CD14-positive monocyte (primary cell): ENCODE measurements around the gene SRP14. TPM values are rescaled to one million over a fixed set of nuclear protein-coding genes. Genes with fewer than 3 reads are reported as not detected.

Experiments
- DNase-seq, 3 donors: peaks; one replicate each; pipeline ENCODE4 v3.0.0-alpha.2; 2011 to 2022
- H2AFZ ChIP-seq: 2 replicates; pipeline ENCODE4 v1.6.0; 2012; ENCODE audit warnings: mild to moderate bottlenecking, low read depth, low read length, inconsistent platforms; ENCODE audit not compliant: insufficient read depth, poor library complexity, severe bottlenecking
- H3K27ac ChIP-seq, 2 donors: 1 replicate in 1 of 2; 2 replicates in 1 of 2; pipeline ENCODE4 v1.5.1; 2012 to 2013; ENCODE audit warnings: low read length in 2 of 2, control low read depth in 1 of 2, inconsistent platforms in 1 of 2, low read depth in 1 of 2, mild to moderate bottlenecking in 1 of 2
- H3K27me3 ChIP-seq, 2 donors: one replicate each; pipeline versions ENCODE4 v1.6.0 to v1.6.1; 2011 to 2013; ENCODE audit warnings: low read length in 2 of 2; ENCODE audit not compliant: control insufficient read depth in 2 of 2, insufficient read depth in 2 of 2
- H3K36me3 ChIP-seq, 2 donors: replicated peaks in 1 of 2; 1 replicate in 1 of 2; 2 replicates in 1 of 2; pipeline versions ENCODE4 v1.5.1 to v1.6.1; 2012 to 2013; ENCODE audit warnings: low read length in 2 of 2, control low read depth in 1 of 2, inconsistent platforms in 1 of 2, mild to moderate bottlenecking in 1 of 2; ENCODE audit not compliant: insufficient read depth in 2 of 2, control insufficient read depth in 1 of 2
- H3K4me1 ChIP-seq, 2 donors: 1 replicate in 1 of 2; 2 replicates in 1 of 2; pipeline versions ENCODE4 v1.5.1 to v1.6.1; 2012 to 2013; ENCODE audit warnings: low read length in 2 of 2, control low read depth in 1 of 2, inconsistent platforms in 1 of 2, mild to moderate bottlenecking in 1 of 2, moderate library complexity in 1 of 2; ENCODE audit not compliant: insufficient read depth in 2 of 2, control insufficient read depth in 1 of 2
- H3K4me2 ChIP-seq: replicated peaks from 2 replicates; pipeline ENCODE3; 2012; ENCODE audit warnings: low read length, moderate library complexity, mild to moderate bottlenecking; ENCODE audit not compliant: poor library complexity, severe bottlenecking; ENCODE audit errors: extremely low read depth
- H3K4me3 ChIP-seq, 3 experiments: fragments of 200-600 bp in 1 of 3; sonication (generic) in 1 of 3; replicated peaks in 1 of 3; 1 replicate in 2 of 3; 2 replicates in 1 of 3; pipeline ENCODE4 v1.5.1; 2011 to 2013; ENCODE audit warnings: low read length in 3 of 3, mild to moderate bottlenecking in 3 of 3, control low read depth in 2 of 3, low read depth in 2 of 3, inconsistent platforms in 1 of 3, moderate library complexity in 1 of 3
- H3K79me2 ChIP-seq: 2 replicates; pipeline ENCODE4 v1.6.0; 2012; ENCODE audit warnings: mild to moderate bottlenecking, control low read depth, inconsistent platforms, low read length, moderate library complexity; ENCODE audit not compliant: insufficient read depth
- H3K9ac ChIP-seq: 2 replicates; pipeline ENCODE4 v1.6.0; 2017; ENCODE audit warnings: low read length, mild to moderate bottlenecking; ENCODE audit not compliant: insufficient read depth, poor library complexity, severe bottlenecking
- H3K9me3 ChIP-seq, 2 donors: replicated peaks in 1 of 2; 1 replicate in 1 of 2; 2 replicates in 1 of 2; pipeline versions ENCODE4 v1.5.1 to v1.6.1; 2012 to 2013; ENCODE audit warnings: low read length in 2 of 2, control low read depth in 1 of 2; ENCODE audit not compliant: control insufficient read depth in 1 of 2, insufficient read depth in 1 of 2
- H4K20me1 ChIP-seq: 2 replicates; pipeline ENCODE4 v1.6.0; 2012; ENCODE audit warnings: mild to moderate bottlenecking, low read length, control low read depth, moderate library complexity; ENCODE audit not compliant: insufficient read depth
- H3K27ac Mint-ChIP-seq, 7 donors: one replicate each; pipeline ENCODE4 v1.8.0; 2020; ENCODE audit warnings: mild to moderate bottlenecking in 7 of 7, mixed read lengths in 7 of 7, moderate library complexity in 6 of 7, inconsistent platforms in 2 of 7
- H3K27me3 Mint-ChIP-seq, 3 donors: one replicate each; pipeline ENCODE4 v1.8.0; 2021 to 2022; ENCODE audit warnings: low read depth in 3 of 3, mild to moderate bottlenecking in 3 of 3, mixed read lengths in 3 of 3, moderate library complexity in 3 of 3, inconsistent platforms in 1 of 3
- H3K36me3 Mint-ChIP-seq, 2 donors: one replicate each; pipeline ENCODE4 v1.8.0; 2020; ENCODE audit warnings: mixed read lengths in 2 of 2, inconsistent platforms in 1 of 2, mild to moderate bottlenecking in 1 of 2
- H3K4me1 Mint-ChIP-seq: one replicate; pipeline ENCODE4 v1.8.0; 2020; ENCODE audit warnings: mild to moderate bottlenecking, mixed read lengths
- H3K4me3 Mint-ChIP-seq, 2 donors: one replicate each; pipeline ENCODE4 v1.8.0; 2020; ENCODE audit warnings: mild to moderate bottlenecking in 2 of 2, mixed read lengths in 2 of 2, moderate library complexity in 1 of 2
- H3K9me3 Mint-ChIP-seq, 7 donors: one replicate each; pipeline ENCODE4 v1.8.0; 2020 to 2022; ENCODE audit warnings: mixed read lengths in 7 of 7, mild to moderate bottlenecking in 6 of 7, moderate library complexity in 6 of 7, inconsistent platforms in 2 of 7
- WGBS: methylation state at CpG from one replicate; pipeline ENCODE4 v1.1.5; 2013; ENCODE audit warnings: missing lambda C conversion rate; ENCODE audit not compliant: insufficient coverage; 5-methylcytosine and 5-hydroxymethylcytosine counted together
- intact Hi-C, 2 donors: fragments of 100-400 bp; cut with micrococcal nuclease; formaldehyde crosslinking; loops; one replicate each; pipeline versions ENCODE4 v1.15.0 to v1.15.1; 2023
- polyA plus RNA-seq, 3 donors: library from polyadenylated mRNA; depleted of rRNA in 1 of 3; unstranded in 2 of 3; stranded (reverse) in 1 of 3; fragments of 300-500 nt in 2 of 3; fragments of >200 nt in 1 of 3; fragmentation: Illumina TruSeq in 2 of 3; gene quantifications; 1 replicate in 2 of 3; 2 replicates in 1 of 3; pipeline ENCODE4 v1.2.3, GENCODE V29; 2012 to 2021
- TF ChIP-seq, protein P1 (sequence below): fragments of 200-600 bp; IDR thresholded peaks from one replicate; pipeline ENCODE4 v1.8.0; 2022; ENCODE audit warnings: antibody characterized with exemption, mild to moderate bottlenecking

Gene SRP14
- polyA plus RNA-seq, 3 donors, result 181 to 548 (median 525) TPM

DNA sequence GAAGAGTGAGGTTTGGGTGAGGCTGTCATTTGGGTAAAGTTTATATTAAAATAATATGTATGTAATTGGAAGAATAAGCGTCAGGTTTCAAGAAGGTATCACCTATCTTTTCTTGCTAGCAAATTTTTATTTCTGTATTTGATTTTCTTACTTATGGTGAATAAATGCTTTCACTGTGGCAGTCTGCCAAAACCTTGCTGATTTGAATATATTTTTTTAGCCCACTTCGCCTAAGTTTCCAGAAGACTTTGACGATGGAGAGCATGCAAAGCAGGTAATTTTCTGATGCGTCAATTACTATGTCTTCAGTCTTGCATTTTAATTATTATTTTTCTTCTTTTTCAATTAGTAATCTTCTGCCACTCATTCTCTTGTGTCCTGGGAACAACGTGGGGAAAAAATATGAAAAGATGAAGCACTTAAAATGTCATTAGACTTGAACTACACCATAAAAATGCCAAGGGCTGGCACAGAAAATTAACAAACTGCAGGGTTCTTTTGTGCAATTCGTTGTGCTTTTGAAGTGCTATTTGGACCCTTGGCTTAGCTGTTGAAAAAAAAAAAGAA is 40.4 kb downstream of the SRP14 start:
- H3K4me2 ChIP-seq, result no peak overlapping the region
- no peak overlapping the region for H3K27ac Mint-ChIP-seq

GRCh38 chr15:39997639-39998038 is 41.3 kb downstream of the SRP14 start:
- Mint-ChIP-seq H3K9me3 (no peaks in the 10 kb centered on the region), H3K4me1 (no peaks in the 10 kb centered on the region), H3K36me3 (peaks cover 64 to 79% of the 10 kb centered on the region in 2 donors), H3K4me3 (no peak overlapping the region), H3K27me3 (peaks cover 0 to 2% (median 0%) of the 10 kb centered on the region in 3 donors), H3K27ac (no peak overlapping the region)
- 100% methylated on average over 2 of the region's 6 CpGs for WGBS
- Histone ChIP-seq H2AFZ (no peak overlapping the region), H3K4me3 (no peak overlapping the region), H4K20me1 (no peaks in the 10 kb centered on the region), H3K9ac (no peak overlapping the region), H3K4me2 (no peak overlapping the region), H3K27ac (no peak overlapping the region), H3K36me3 (peaks cover 38 to 93% of the 10 kb centered on the region in 2 donors), H3K79me2 (no peaks in the 10 kb centered on the region), H3K9me3 (no peaks in the 10 kb centered on the region), H3K4me1 (no peaks in the 10 kb centered on the region), H3K27me3 (no peaks in the 10 kb centered on the region)
- TF ChIP-seq, protein P1, sequence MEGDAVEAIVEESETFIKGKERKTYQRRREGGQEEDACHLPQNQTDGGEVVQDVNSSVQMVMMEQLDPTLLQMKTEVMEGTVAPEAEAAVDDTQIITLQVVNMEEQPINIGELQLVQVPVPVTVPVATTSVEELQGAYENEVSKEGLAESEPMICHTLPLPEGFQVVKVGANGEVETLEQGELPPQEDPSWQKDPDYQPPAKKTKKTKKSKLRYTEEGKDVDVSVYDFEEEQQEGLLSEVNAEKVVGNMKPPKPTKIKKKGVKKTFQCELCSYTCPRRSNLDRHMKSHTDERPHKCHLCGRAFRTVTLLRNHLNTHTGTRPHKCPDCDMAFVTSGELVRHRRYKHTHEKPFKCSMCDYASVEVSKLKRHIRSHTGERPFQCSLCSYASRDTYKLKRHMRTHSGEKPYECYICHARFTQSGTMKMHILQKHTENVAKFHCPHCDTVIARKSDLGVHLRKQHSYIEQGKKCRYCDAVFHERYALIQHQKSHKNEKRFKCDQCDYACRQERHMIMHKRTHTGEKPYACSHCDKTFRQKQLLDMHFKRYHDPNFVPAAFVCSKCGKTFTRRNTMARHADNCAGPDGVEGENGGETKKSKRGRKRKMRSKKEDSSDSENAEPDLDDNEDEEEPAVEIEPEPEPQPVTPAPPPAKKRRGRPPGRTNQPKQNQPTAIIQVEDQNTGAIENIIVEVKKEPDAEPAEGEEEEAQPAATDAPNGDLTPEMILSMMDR, result no peak
- intact Hi-C loops, result no loop called here
- DNase-seq, result no peak

More for the DNA sequence above, 40.4 kb downstream of the SRP14 start:
- no peaks in the 10 kb centered on the region for H3K9me3 Mint-ChIP-seq
- intact Hi-C loops, result no loop called here
- H3K27me3 Mint-ChIP-seq, result peaks cover 0 to 2% (median 0%) of the 10 kb centered on the region in 3 donors
- no peak overlapping the region for H3K4me3 Mint-ChIP-seq
- no peaks in the 10 kb centered on the region for H4K20me1 ChIP-seq
- H2AFZ ChIP-seq, result no peak overlapping the region
- no peaks in the 10 kb centered on the region for H3K27me3 ChIP-seq
- H3K9ac ChIP-seq, result no peak overlapping the region
- H3K79me2 ChIP-seq, result no peaks in the 10 kb centered on the region
- H3K36me3 ChIP-seq, result peaks cover 40 to 93% of the 10 kb centered on the region in 2 donors
- no peak for DNase-seq
- H3K4me3 ChIP-seq, result no peak overlapping the region
- no peaks in the 10 kb centered on the region for H3K4me1 ChIP-seq
- H3K36me3 Mint-ChIP-seq, result peaks cover 63 to 79% of the 10 kb centered on the region in 2 donors
- H3K27ac ChIP-seq, result no peak overlapping the region
- WGBS, result no CpG with 5 or more reads among the region's 6 CpGs
- H3K4me1 Mint-ChIP-seq, result no peaks in the 10 kb centered on the region
- no peaks in the 10 kb centered on the region for H3K9me3 ChIP-seq
- TF ChIP-seq, protein P1, result no peak
